ENCODE results near the gene FIBIN.

The FIBIN gene

DNA sequence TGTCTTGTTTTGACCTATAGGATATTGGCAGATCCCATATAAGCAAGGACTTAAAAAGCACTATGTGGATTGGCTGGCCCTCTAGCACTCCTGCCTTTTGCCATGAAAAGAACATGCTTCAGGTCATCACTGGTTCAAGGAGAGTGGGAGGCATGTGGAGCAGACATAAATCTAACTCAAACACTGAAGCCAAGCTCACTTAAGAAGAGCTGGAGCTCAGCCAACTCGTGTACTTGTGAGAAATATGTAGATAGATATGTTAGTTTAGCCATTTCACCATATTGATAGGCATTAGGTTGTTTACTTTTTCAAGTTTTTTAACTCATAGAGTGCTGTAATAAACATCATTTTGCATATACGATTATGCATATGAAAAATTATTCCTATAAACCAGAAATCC is 26.8 kb downstream of the FIBIN start:
- DNase-seq (ENCODE audit: low read depth in 3 of 3, low spot score in 1 of 3): no peak

DNA sequence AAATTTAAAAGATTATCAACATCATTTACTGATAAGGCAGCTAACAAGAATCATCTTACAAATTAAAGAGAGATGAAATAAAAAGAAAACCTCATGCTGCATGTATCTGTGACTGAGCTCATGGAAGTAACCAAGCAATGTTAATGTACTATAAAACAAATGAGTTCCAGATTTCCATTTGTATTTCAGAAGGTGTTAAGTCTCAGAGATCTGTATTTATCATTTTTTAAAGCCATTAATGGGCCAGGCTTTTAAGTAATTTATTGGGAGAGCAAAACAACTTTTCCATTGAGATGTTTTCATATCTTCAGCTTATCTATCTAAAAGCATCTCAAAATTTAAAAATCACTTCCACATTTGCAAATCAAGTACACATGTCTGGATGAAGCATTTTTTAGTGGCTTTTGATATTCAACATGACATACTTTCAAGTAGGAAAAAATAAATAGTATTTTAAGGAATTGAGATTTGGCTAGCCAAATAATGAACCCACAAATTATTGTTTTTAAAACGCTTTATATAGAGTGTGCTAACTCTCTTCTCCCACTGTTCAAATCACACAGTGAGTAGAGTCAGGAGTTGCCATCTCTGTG is 28.8 kb downstream of the FIBIN start:
- no peak for DNase-seq (ENCODE audit: low read depth in 3 of 3, low spot score in 1 of 3)

DNA sequence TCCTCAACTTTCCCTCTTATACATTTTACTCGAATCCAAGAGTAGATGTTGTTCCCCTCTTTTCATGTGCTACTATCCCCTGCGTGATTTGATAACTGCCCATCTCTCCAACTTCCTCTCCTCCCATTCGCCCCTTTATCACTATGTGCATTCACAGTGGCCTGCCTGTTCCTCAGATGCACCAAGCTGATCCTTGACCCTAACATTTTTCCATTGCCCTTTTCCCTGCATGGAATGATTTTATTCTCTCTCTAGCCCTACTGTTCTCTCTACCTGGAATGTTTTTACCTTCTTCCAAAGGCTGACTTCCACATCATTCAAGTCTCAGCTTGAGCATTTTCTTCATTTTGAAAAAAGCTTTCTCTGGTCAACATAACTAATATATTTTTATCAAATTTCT is 31.0 kb downstream of the FIBIN start:
- no peak for DNase-seq (ENCODE audit: low read depth in 3 of 3, low spot score in 1 of 3)

DNA sequence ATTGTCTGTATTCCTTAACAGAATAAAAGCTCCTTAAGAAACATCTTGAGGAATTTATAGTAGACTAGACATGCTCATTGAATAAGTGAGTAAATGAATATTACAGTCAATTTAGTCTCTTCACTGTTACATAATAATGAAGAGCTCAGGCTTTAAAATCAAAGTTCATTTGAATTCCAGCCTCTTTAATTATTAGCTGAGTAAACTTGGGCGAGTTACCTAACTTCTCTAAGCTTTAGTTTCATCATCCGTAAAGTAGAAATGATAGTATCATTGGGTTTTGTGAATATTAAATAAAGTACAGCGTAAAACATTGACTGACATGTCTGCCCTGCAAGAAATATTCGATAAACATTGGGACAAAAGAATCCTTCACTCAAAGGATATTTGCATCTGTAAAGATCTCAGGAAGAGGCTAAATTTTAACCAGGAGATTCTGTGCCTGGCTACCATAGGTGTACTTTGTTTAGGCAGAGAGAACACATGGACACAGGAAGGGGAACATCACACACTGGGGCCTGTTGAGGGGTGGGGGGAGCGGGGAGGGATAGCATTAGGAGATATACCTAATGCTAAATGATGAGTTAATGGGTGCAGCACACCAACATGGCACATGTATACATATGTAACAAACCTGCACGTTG is 31.5 kb downstream of the FIBIN start:
- DNase-seq (ENCODE audit: low read depth in 3 of 3, low spot score in 1 of 3): no peak

DNA sequence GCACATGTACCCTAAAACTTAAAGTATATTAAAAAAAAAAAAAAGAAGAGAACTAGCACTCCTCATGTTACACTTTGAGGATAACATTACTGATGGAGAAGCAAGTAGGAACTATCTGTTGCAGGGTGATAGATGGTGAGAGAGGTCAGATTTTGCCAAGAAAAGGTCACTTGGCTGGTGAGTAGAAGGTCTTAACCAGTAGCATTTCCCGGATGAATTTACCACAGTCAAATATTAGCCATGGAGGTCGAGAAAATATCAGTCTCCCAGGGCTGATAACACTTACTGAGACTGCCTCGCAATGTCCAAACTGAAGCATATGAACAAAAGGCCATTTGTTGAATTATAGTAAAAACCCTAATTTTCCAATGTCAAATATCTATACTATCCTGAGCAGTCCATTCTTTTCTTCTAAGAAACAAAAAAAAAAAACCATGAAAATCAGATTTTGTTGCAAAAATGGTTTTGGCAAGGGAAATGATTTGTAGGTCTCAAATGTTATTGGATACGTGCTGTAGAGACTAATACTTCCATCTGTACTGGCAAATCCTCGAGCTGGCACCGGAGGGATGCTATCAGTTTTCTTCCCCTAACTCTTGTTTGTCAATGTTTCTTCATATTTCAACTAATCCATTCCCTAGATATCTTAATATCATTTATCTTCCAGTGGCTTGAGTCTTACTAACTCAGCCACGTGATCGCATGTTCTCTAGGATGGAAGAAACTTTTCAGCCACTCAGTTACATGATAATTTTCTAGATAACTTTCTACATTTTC is 32.2 kb downstream of the FIBIN start:
- DNase-seq (ENCODE audit: low read depth in 3 of 3, low spot score in 1 of 3): no peak

DNA sequence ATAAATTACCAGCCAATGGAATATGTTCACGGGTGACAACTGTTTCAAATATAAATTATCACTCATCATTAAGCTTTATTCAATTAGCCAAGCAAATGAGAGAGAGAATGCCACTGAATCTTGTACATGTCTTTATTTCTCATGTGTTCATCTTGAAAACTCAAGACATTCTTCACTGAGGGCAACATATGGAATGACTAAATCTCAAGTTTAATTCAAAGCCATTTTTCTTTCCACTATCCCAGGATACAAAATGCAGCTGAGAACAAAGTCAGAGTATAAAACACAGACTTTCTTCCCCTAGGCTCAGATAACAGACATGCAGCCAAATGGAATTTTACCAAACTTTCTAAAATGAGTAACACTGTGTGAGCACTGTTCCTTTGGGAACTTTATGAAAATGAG is 34.7 kb downstream of the FIBIN start:
- DNase-seq (ENCODE audit: low read depth in 3 of 3, low spot score in 1 of 3): no peak

DNA sequence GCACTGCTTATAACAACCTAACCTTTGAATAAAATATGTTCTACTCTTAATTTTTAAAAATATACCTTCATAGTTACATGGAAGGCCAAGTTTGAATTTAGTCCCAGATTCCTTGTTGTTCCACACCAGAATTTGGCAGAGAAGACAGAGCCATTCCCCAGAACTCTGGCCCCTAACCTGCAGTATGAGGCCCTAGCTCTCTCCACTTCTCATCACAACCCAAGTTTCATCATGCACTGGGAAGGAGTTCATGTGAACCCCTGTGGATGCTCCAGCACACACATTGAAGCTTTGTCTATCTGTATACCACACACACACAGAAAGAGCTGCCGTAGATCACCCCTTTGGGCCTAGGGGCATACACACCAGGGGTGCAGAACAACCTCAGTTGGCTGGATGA is 36.1 kb downstream of the FIBIN start:
- no peak for DNase-seq (ENCODE audit: low read depth in 3 of 3, low spot score in 1 of 3)

DNA sequence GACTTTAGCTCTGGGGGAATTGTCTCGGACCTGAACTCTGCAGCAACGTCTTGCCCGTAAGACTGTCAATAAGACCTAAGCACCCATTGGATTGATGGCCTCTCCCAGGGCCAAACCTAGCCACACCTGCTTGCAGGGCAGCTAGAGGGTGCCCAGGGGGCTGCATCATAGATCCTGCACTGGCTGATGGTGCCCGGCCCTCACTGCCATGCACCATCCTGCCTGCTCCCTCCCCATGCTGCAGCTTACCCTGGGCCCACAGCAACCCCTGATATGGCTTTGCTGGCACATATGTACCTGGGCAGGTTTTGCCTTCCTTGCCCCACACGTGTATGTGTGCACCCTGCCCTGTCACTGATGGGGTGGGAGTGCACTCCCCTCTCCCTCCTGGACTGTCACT is 37.8 kb downstream of the FIBIN start:
- no peak for DNase-seq (ENCODE audit: low read depth in 3 of 3, low spot score in 1 of 3)

DNA sequence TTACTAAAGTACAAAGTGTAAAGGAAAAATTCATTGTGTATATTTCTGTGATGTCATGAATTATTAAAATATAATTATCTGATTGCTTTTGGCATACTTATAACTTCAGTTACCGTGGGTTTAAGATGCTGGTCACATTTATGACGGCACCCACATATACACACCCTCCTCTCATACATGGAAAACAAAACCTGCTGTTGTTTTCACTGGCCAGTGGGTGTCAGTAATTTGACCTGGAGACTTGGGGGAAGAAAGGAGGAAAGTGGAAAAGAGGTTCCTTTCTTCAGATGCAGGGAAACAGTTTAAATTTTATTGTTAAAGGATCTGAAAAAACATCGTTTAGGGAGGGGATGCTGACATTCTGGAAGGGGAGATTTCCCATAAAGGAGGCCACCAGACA is 46.0 kb downstream of the FIBIN start:
- no peak for DNase-seq (ENCODE audit: low read depth in 3 of 3, low spot score in 1 of 3)

DNA sequence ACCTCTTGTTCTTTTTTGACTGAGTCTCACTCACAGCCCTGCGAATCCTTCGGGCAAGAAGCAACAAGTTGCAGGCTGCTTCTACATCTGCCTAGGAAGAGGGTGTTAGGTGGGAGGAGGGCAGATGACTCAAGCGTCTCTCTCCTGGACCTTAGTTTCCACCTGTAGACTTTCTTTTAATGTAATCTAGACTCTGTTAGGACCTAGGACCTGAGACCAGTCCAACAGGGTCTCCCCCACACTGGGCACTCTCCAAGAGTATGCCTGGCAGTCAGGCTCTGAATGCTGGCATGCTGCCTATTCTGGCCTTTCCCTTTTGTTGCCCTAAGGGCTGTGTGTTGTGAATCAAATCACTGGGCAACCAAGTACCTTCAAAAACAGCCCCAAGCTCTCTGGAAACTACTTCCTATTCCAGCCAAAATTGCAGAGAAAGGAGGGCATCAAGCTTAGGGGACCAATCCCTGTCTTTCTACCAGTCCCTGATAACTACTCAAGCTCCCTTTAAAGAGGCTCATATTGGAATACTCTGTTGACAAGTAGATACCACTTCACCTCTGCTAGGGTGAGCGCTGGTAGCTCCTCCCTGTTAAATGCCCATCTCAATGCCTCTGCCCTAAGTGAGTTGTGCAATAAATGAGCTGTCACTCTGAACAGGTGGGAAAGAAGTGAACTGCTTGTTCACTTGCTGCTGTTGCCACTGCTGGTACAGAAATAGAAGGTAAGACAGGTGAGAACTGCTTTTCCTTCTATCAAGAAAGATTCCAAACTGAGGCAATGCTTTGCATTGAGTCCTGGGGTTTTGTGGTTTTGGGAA is 46.6 kb downstream of the FIBIN start, which contains the start of gene BBOX1:
TSS of gene BBOX1 (plus strand) at position 514 of the 814 bp plus-strand sequence. CDS start 14,616 bp downstream, outside the sequence.
- DNase-seq (ENCODE audit: low read depth in 3 of 3, low spot score in 1 of 3): no peak

DNA sequence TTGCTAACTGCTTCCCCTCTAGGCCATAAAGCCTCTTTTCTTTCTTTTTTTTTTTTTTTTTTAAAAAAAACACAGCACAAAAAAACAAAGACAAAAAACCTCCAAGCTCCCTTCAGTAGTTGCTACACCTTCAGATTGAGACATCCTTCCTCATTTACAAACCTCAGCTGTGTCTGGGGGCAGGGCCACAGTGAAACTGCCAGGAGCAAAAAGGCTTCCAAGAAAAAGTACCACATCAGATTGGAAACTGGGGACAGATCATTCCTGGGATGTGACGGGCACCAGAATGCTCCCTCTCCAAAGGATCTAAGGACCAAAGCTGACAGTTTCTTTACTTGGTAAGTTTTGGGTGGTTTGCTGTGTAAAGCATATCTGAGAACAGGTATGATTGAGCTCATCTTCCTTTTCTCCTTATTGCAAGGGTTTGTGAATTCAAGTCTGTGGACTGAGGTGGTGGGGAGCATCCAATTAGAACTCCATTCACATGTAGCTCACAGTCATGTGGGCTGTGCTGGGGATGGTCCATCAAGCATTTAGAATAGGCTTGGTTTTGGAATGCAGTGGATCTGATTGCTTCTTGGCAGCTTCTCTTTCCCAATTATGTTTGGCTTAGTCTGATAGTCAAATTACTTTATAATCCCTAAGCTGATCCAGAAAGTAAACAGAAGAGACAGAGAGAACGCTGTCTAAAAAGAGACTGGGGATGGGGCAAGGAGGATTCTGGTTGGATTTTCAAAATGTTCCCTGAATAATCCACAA is 47.4 kb downstream of the FIBIN start:
- DNase-seq (ENCODE audit: low read depth in 3 of 3, low spot score in 1 of 3): no peak

Measured in stimulated activated CD4-positive, alpha-beta T cell treated with anti-CD3 and anti-CD28 coated beads, TNF-alpha, amount 100 ng/mL, for 1 hour (primary cell).